HCT116 (cell line): Measurements from ENCODE around the gene PRPH. TPM values are rescaled to one million over a fixed set of nuclear protein-coding genes. Genes with fewer than 3 reads are reported as not detected.

ENCODE experiments used
- ATAC-seq: fragments of 200-7000 bp; cut with Tn5 transposase; 2 replicates; pipeline ENCODE4 v1.9.1; 2020; ENCODE audit warnings: mild to moderate bottlenecking, moderate library complexity
- BruUV-seq: library from RNA; stranded (reverse); fragments of 400-500 nt; replicated peaks from 2 replicates; lab custom pipeline; 2021; lab: Mats Ljungman, UMichigan
- CTCF ChIA-PET: fragments of 300-600 bp; sonication (Branson Sonifier 250); formaldehyde crosslinking; loops from one replicate; lab custom pipeline; 2021; ENCODE audit warnings: antibody characterized with exemption; lab: Charles Lee
- POLR2A ChIA-PET: fragments of 300-600, 350-600 bp; sonication (Branson Sonifier 250); formaldehyde crosslinking; loops from one replicate; lab custom pipeline; 2021; ENCODE audit warnings: antibody characterized with exemption; lab: Charles Lee
- RAD21 ChIA-PET, 2 experiments: fragments of 300-600 bp; sonication (Branson Sonifier 250); formaldehyde crosslinking; loops; one replicate each; lab custom pipeline; 2023; ENCODE audit warnings: low total read pairs in 2 of 2; ENCODE audit not compliant: uncharacterized antibody in 2 of 2, unreplicated experiment in 2 of 2, low non-redundant PET in 1 of 2; lab: Charles Lee
- DNase-seq: peaks from one replicate; pipeline ENCODE4 v3.0.0-alpha.2; 2010; ENCODE audit warnings: low read depth, low spot score
- H2AFZ ChIP-seq: fragments of 200-600 bp; shearing (Covaris generic), sonication (generic); 2 replicates; pipeline ENCODE4 v1.6.1; 2017; ENCODE audit warnings: low read depth, mixed run types, mixed read lengths, antibody characterized with exemption, low read length; ENCODE audit not compliant: poor library complexity, severe bottlenecking
- H3K27ac ChIP-seq: 2 replicates; pipeline ENCODE4 v1.5.1; 2012; ENCODE audit warnings: low read depth, low read length
- H3K27me3 ChIP-seq: fragments of 200-600 bp; sonication (generic); 2 replicates; pipeline ENCODE4 v1.6.1; 2016; ENCODE audit warnings: mixed run types, low read length, mixed read lengths; ENCODE audit not compliant: insufficient read depth
- H3K36me3 ChIP-seq, 2 experiments: fragments of 200-500 bp in 1 of 2; fragments of 200-600 bp in 1 of 2; sonication (Bioruptor generic) in 1 of 2; sonication (generic) in 1 of 2; 2 replicates each; pipeline versions ENCODE4 v1.5.1 to v1.6.1; 2014 to 2016; ENCODE audit warnings: low read length in 2 of 2, inconsistent platforms in 1 of 2, mixed read lengths in 1 of 2, mixed run types in 1 of 2; ENCODE audit not compliant: insufficient read depth in 2 of 2, control insufficient read depth in 1 of 2
- H3K4me1 ChIP-seq, 2 experiments: fragments of 200-600 bp in 1 of 2; sonication (generic) in 1 of 2; 2 replicates each; pipeline versions ENCODE4 v1.5.1 to v1.6.1; 2012 to 2017; ENCODE audit warnings: low read length in 2 of 2, inconsistent platforms in 1 of 2, mild to moderate bottlenecking in 1 of 2, mixed read lengths in 1 of 2, mixed run types in 1 of 2, moderate library complexity in 1 of 2; ENCODE audit not compliant: insufficient read depth in 2 of 2, control insufficient read depth in 1 of 2
- H3K4me2 ChIP-seq: fragments of 200-600 bp; sonication (generic); 2 replicates; pipeline ENCODE4 v1.6.1; 2017; ENCODE audit warnings: mixed run types, low read length, mixed read lengths
- H3K4me3 ChIP-seq, 2 experiments: fragments of 200-600 bp in 1 of 2; sonication (generic) in 1 of 2; replicated peaks in 1 of 2; 2 replicates each; pipeline ENCODE4 v1.5.1; 2011 to 2016; ENCODE audit warnings: low read length in 2 of 2, control low read depth in 1 of 2, low read depth in 1 of 2, mild to moderate bottlenecking in 1 of 2, mixed read lengths in 1 of 2, mixed run types in 1 of 2
- H3K79me2 ChIP-seq: fragments of 200-600 bp; sonication (generic); 2 replicates; pipeline ENCODE4 v1.6.1; 2017; ENCODE audit warnings: mild to moderate bottlenecking, mixed run types, low read length, moderate library complexity, mixed read lengths; ENCODE audit not compliant: insufficient read depth
- H3K9ac ChIP-seq: fragments of 200-600 bp; sonication (generic); 2 replicates; pipeline ENCODE4 v1.6.1; 2016; ENCODE audit warnings: low read length, mixed read lengths
- H3K9me2 ChIP-seq: fragments of 200-600 bp; sonication (generic), shearing (Covaris generic); 2 replicates; pipeline ENCODE4 v1.6.1; 2017; ENCODE audit warnings: mixed run types, mild to moderate bottlenecking, moderate library complexity; ENCODE audit not compliant: insufficient read depth
- H3K9me3 ChIP-seq, 2 experiments: fragments of 200-500 bp in 1 of 2; fragments of 200-600 bp in 1 of 2; sonication (Bioruptor generic) in 1 of 2; sonication (generic) in 1 of 2; 2 replicates each; pipeline ENCODE4 v1.6.1; 2014 to 2017; ENCODE audit warnings: low read length in 2 of 2, mixed read lengths in 2 of 2, inconsistent platforms in 1 of 2, low read depth in 1 of 2, mild to moderate bottlenecking in 1 of 2, mixed run types in 1 of 2, moderate library complexity in 1 of 2; ENCODE audit not compliant: control insufficient read depth in 1 of 2, insufficient read depth in 1 of 2
- H4K20me1 ChIP-seq: fragments of 200-600 bp; sonication (generic), shearing (Covaris generic); 2 replicates; pipeline ENCODE4 v1.6.1; 2017; ENCODE audit warnings: mixed run types, mild to moderate bottlenecking, moderate library complexity; ENCODE audit not compliant: insufficient read depth
- CBX3 ChIP-seq: IDR thresholded peaks from 2 replicates; pipeline ENCODE4 v1.6.1; 2012; ENCODE audit warnings: low read depth
- EGR1 ChIP-seq: IDR thresholded peaks from 2 replicates; pipeline ENCODE4 v1.6.1; 2012; ENCODE audit warnings: low read depth
- EZH2phosphoT487 ChIP-seq: fragments of 200-600 bp; IDR thresholded peaks from 2 replicates; pipeline ENCODE4 v1.6.1; 2018; ENCODE audit warnings: antibody characterized with exemption, borderline replicate concordance
- FOSL1 ChIP-seq: IDR thresholded peaks from 2 replicates; pipeline ENCODE4 v1.6.1; 2012; ENCODE audit warnings: low read depth
- POLR2AphosphoS5 ChIP-seq: IDR thresholded peaks from 2 replicates; pipeline ENCODE4 v1.6.1; 2011; ENCODE audit warnings: mild to moderate bottlenecking, low read depth, low read length, moderate library complexity
- RAD21 ChIP-seq: IDR thresholded peaks from 2 replicates; pipeline ENCODE4 v1.6.1; 2012; ENCODE audit warnings: low read depth, mild to moderate bottlenecking
- REST ChIP-seq: IDR thresholded peaks from 2 replicates; pipeline ENCODE4 v1.6.1; 2012; ENCODE audit warnings: low read depth
- SIN3A ChIP-seq: IDR thresholded peaks from 2 replicates; pipeline ENCODE4 v1.6.1; 2012; ENCODE audit warnings: low read depth
- SP1 ChIP-seq: IDR thresholded peaks from 2 replicates; pipeline ENCODE4 v1.6.1; 2012; ENCODE audit warnings: low read depth
- SRF ChIP-seq: IDR thresholded peaks from 2 replicates; pipeline ENCODE4 v1.6.1; 2012; ENCODE audit warnings: low read depth
- TCF7L2 ChIP-seq: IDR thresholded peaks from 2 replicates; pipeline ENCODE4 v1.7.0; 2011; ENCODE audit warnings: borderline replicate concordance, inconsistent platforms; ENCODE audit not compliant: insufficient read depth, insufficient read length; ENCODE audit errors: extremely low read depth
- ZFX ChIP-seq: fragments of 450-650 bp; IDR thresholded peaks from 2 replicates; pipeline ENCODE4 v1.6.1; 2017
- intact Hi-C: fragments of 100-400 bp; cut with micrococcal nuclease; formaldehyde crosslinking; loops from 2 replicates; pipeline ENCODE4 v1.10.0; 2022
- total RNA-seq: library from RNA; stranded (reverse); gene quantifications from one replicate; pipeline ENCODE4 v1.2.1, GENCODE V29; 2021; ENCODE audit not compliant: unreplicated experiment
- TF ChIP-seq, protein P1 (sequence below): IDR thresholded peaks from 2 replicates; pipeline ENCODE4 v1.6.1; 2012
- TF ChIP-seq, protein P2 (sequence below), 3 experiments: fragments of 200-600 bp in 1 of 3; sonication (generic) in 1 of 3; IDR thresholded peaks in 2 of 3; conservative IDR thresholded peaks in 1 of 3; 2 replicates each; pipeline ENCODE4 v1.5.1; 2012 to 2017; ENCODE audit warnings: low read depth in 2 of 3, low read length in 2 of 3, antibody characterized with exemption in 1 of 3, borderline replicate concordance in 1 of 3, control low read depth in 1 of 3, mild to moderate bottlenecking in 1 of 3, mixed read lengths in 1 of 3, mixed run types in 1 of 3, moderate library complexity in 1 of 3; ENCODE audit not compliant: insufficient read depth in 1 of 3
- TF ChIP-seq, protein P3 (sequence below): IDR thresholded peaks from 2 replicates; pipeline ENCODE4 v1.6.1; 2011; ENCODE audit warnings: mild to moderate bottlenecking, low read length, moderate library complexity; ENCODE audit not compliant: insufficient replicate concordance; ENCODE audit errors: extremely low read depth

PRPH gene
- total RNA-seq, 1 experiment from 2014 or later, result 6.7 TPM

- intact Hi-C loops, result loop anchor here (1.0 to 2.0 kb wide), 3 partner anchors 43 to 77 kb away; partner anchors contain the start of gene TUBA1C
- Histone ChIP-seq H3K4me2 (peak overlapping the region; percentile 78), H3K9me2 (no peaks in the 10 kb centered on the region), H4K20me1 (no peaks in the 10 kb centered on the region), H3K36me3 (no peaks in the 10 kb centered on the region), H3K4me3 (peak overlapping the region; percentile 35 to 47), H3K4me1 (peaks cover 32 to 68% of the 10 kb centered on the region in 2 experiments), H3K27ac (peak overlapping the region; percentile 28; the same call in 1 of the 2 replicates), H3K9me3 (no peaks in the 10 kb centered on the region), H3K27me3 (no peaks in the 10 kb centered on the region), H3K9ac (peak overlapping the region; percentile 46), H3K79me2 (no peaks in the 10 kb centered on the region), H2AFZ (peak overlapping the region; percentile 94)
- ChIA-PET RAD21 (interaction anchor here in 1 of 2 experiments (1.3 kb wide), 1 partner anchor 11 kb away, joined by 4 read pairs; no protein-coding TSS in a partner anchor), CTCF (interaction anchor here (0.6 to 3.0 kb wide), 18 partner anchors 10 to 239 kb away, joined by 3 to 45 read pairs (median 4); partner anchors contain the start of gene TROAP), POLR2A (interaction anchor here (1.2 to 1.4 kb wide), 2 partner anchors 33 to 77 kb away, joined by 3 read pairs; no protein-coding TSS in a partner anchor)
- no peak for TF ChIP-seq REST
- TF ChIP-seq EGR1, result no peak
- TF ChIP-seq TCF7L2, result no peak
- TF ChIP-seq, protein P1, sequence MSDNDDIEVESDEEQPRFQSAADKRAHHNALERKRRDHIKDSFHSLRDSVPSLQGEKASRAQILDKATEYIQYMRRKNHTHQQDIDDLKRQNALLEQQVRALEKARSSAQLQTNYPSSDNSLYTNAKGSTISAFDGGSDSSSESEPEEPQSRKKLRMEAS, result no peak
- TF ChIP-seq, protein P2, sequence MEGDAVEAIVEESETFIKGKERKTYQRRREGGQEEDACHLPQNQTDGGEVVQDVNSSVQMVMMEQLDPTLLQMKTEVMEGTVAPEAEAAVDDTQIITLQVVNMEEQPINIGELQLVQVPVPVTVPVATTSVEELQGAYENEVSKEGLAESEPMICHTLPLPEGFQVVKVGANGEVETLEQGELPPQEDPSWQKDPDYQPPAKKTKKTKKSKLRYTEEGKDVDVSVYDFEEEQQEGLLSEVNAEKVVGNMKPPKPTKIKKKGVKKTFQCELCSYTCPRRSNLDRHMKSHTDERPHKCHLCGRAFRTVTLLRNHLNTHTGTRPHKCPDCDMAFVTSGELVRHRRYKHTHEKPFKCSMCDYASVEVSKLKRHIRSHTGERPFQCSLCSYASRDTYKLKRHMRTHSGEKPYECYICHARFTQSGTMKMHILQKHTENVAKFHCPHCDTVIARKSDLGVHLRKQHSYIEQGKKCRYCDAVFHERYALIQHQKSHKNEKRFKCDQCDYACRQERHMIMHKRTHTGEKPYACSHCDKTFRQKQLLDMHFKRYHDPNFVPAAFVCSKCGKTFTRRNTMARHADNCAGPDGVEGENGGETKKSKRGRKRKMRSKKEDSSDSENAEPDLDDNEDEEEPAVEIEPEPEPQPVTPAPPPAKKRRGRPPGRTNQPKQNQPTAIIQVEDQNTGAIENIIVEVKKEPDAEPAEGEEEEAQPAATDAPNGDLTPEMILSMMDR (IDR thresholded peaks at IDR 0.05 in 2 of 3, conservative IDR thresholded peaks at IDR 0.05 in 1 of 3; ENCODE audit: borderline replicate concordance in 1 of 3, insufficient read depth in 1 of 3, low read depth in 2 of 3, low read length in 2 of 3), result peak in 2 of 3 experiments; percentile 79 to 86; a peak in 4 of 6 replicates
- TF ChIP-seq POLR2AphosphoS5, result 0 out of 2 replicates have a peak, but pooled peaks have one; percentile 25
- no peak for TF ChIP-seq SP1
- no peak for TF ChIP-seq SRF
- no peak for TF ChIP-seq CBX3
- TF ChIP-seq, protein P3, sequence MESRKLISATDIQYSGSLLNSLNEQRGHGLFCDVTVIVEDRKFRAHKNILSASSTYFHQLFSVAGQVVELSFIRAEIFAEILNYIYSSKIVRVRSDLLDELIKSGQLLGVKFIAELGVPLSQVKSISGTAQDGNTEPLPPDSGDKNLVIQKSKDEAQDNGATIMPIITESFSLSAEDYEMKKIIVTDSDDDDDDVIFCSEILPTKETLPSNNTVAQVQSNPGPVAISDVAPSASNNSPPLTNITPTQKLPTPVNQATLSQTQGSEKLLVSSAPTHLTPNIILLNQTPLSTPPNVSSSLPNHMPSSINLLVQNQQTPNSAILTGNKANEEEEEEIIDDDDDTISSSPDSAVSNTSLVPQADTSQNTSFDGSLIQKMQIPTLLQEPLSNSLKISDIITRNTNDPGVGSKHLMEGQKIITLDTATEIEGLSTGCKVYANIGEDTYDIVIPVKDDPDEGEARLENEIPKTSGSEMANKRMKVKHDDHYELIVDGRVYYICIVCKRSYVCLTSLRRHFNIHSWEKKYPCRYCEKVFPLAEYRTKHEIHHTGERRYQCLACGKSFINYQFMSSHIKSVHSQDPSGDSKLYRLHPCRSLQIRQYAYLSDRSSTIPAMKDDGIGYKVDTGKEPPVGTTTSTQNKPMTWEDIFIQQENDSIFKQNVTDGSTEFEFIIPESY, result no peak
- TF ChIP-seq FOSL1, result no peak
- TF ChIP-seq RAD21, result no peak
- no peak for TF ChIP-seq SIN3A
- TF ChIP-seq ZFX, result peak; percentile 46; the same call in 1 of the 2 replicates
- no peak for TF ChIP-seq EZH2phosphoT487
- ATAC-seq (peak; percentile 84), DNase-seq (peak; percentile 79)
- no TSS peak for BruUV-seq
These were observed 47.3 kb downstream of the PRPH start for GRCh38 chr12:49342066-49342913.
